Measurements from ENCODE around the gene CHERP. TPM values are rescaled to one million over a fixed set of nuclear protein-coding genes. Genes with fewer than 3 reads are reported as not detected.

Gene CHERP
- total and polyA plus RNA-seq, 2 of the 13 experiments (the other 11 are each of a cell fraction or from before 2014, with no cell fraction given), result 4.3 to 5.4 TPM

- TF ChIP-seq AGO1 (IDR thresholded peaks at IDR 0.05; ENCODE audit: low read depth, low read length, poor library complexity, severe bottlenecking) (peak; percentile 79), ZNF704 (CRISPR knock-in tag; IDR thresholded peaks at IDR 0.05; ENCODE audit: borderline replicate concordance) (no peak; the same call in 1 of the 2 replicates), MIER3 (CRISPR knock-in tag; IDR thresholded peaks at IDR 0.05; ENCODE audit: borderline replicate concordance) (no peak; the same call in 1 of the 2 replicates), ZNF34 (CRISPR knock-in tag; IDR thresholded peaks at IDR 0.05; ENCODE audit: borderline replicate concordance) (0 out of 2 replicates have a peak, but pooled peaks have one; percentile 22), NFIB (CRISPR knock-in tag; IDR thresholded peaks at IDR 0.05; ENCODE audit: borderline replicate concordance) (no peak), HNRNPLL (IDR thresholded peaks at IDR 0.05; ENCODE audit: low read depth, low read length, poor library complexity, severe bottlenecking) (peak; percentile 98), PRDM4 (CRISPR knock-in tag; IDR thresholded peaks at IDR 0.05; ENCODE audit: borderline replicate concordance) (no peak), ZNF33A (CRISPR knock-in tag; IDR thresholded peaks at IDR 0.05; ENCODE audit: borderline replicate concordance) (peak; percentile 52; the same call in 1 of the 2 replicates), ZNF576 (CRISPR knock-in tag; IDR thresholded peaks at IDR 0.05) (no peak), ZNF121 (CRISPR knock-in tag; IDR thresholded peaks at IDR 0.05) (no peak), NFAT5 (CRISPR knock-in tag; IDR thresholded peaks at IDR 0.05) (no peak), SIN3B (IDR thresholded peaks at IDR 0.05; ENCODE audit: low read length) (peak; percentile 54; the same call in 1 of the 2 replicates), ZBTB38 (CRISPR knock-in tag; IDR thresholded peaks at IDR 0.05) (peak; percentile 54; the same call in 1 of the 2 replicates), DDIT3 (CRISPR knock-in tag; IDR thresholded peaks at IDR 0.05) (no peak), ZNF460 (CRISPR knock-in tag; IDR thresholded peaks at IDR 0.05; ENCODE audit: borderline replicate concordance) (no peak; the same call in 1 of the 2 replicates), PRPF4 (IDR thresholded peaks at IDR 0.05; ENCODE audit: low read depth, low read length, poor library complexity, severe bottlenecking) (no peak), SRSF4 (IDR thresholded peaks at IDR 0.05; ENCODE audit: low read depth, low read length, poor library complexity, severe bottlenecking) (no peak)
These were observed at the start of gene CHERP (continued) for GRCh38 chr19:16542045-16542909.

Measured in HepG2 (cell line).